Neural progenitor cell (in vitro differentiated cells): ENCODE data around the gene CDK5RAP2. TPM values are rescaled to one million over a fixed set of nuclear protein-coding genes. Genes with fewer than 3 reads are reported as not detected.

ENCODE experiments used
- DNase-seq: peaks from one replicate; pipeline ENCODE4 v3.0.0-alpha.2; 2016; ENCODE audit warnings: low spot score
- H2AFZ ChIP-seq: fragments of 200-600 bp; sonication (generic); replicated peaks from 2 replicates; pipeline ENCODE4 v1.6.1; 2016; ENCODE audit warnings: antibody characterized with exemption
- H3F3A ChIP-seq: fragments of 200-600 bp; sonication (generic); 2 replicates; pipeline ENCODE4 v1.6.1; 2016; ENCODE audit warnings: antibody characterized with exemption, low read depth
- H3K27ac ChIP-seq: fragments of 200-600 bp; sonication (generic); 2 replicates; pipeline ENCODE4 v1.5.1; 2016; ENCODE audit warnings: mild to moderate bottlenecking
- H3K27me3 ChIP-seq: fragments of 200-600 bp; sonication (generic); 2 replicates; pipeline ENCODE4 v1.6.1; 2016; ENCODE audit warnings: mild to moderate bottlenecking, moderate library complexity
- H3K36me3 ChIP-seq: fragments of 200-600 bp; sonication (generic); 2 replicates; pipeline ENCODE4 v1.5.1; 2016
- H3K4me1 ChIP-seq: fragments of 200-600 bp; sonication (generic); 2 replicates; pipeline ENCODE4 v1.6.1; 2016; ENCODE audit warnings: mixed run types
- H3K4me2 ChIP-seq: fragments of 200-600 bp; sonication (generic); 2 replicates; pipeline ENCODE4 v1.6.1; 2016
- H3K4me3 ChIP-seq: fragments of 200-600 bp; sonication (generic); 2 replicates; pipeline ENCODE4 v1.5.1; 2016
- H3K79me2 ChIP-seq: fragments of 200-600 bp; sonication (generic); 2 replicates; pipeline ENCODE4 v1.6.1; 2016; ENCODE audit warnings: low read depth
- H3K9ac ChIP-seq: fragments of 200-600 bp; sonication (generic); 2 replicates; pipeline ENCODE4 v1.6.1; 2016
- H3K9me3 ChIP-seq: fragments of 200-600 bp; sonication (generic); 2 replicates; pipeline ENCODE4 v1.5.1; 2016; ENCODE audit warnings: low read depth
- H4K20me1 ChIP-seq: fragments of 200-600 bp; sonication (generic); 2 replicates; pipeline ENCODE4 v1.6.1; 2016; ENCODE audit warnings: low read depth
- H3K27ac Mint-ChIP-seq: 3 replicates; pipeline ENCODE4 v1.8.0; 2021; ENCODE audit warnings: mixed read lengths
- H3K27me3 Mint-ChIP-seq: 2 replicates; pipeline ENCODE4 v1.8.0; 2022; ENCODE audit warnings: low read depth, mild to moderate bottlenecking, inconsistent platforms, moderate library complexity, mixed read lengths; ENCODE audit not compliant: insufficient read depth
- H3K36me3 Mint-ChIP-seq: 3 replicates; pipeline ENCODE4 v1.8.0; 2021; ENCODE audit warnings: mixed read lengths
- H3K4me1 Mint-ChIP-seq: 3 replicates; pipeline ENCODE4 v1.8.0; 2021; ENCODE audit warnings: mixed read lengths
- H3K4me3 Mint-ChIP-seq: 3 replicates; pipeline ENCODE4 v1.8.0; 2021; ENCODE audit warnings: mild to moderate bottlenecking, moderate library complexity, mixed read lengths
- H3K9me3 Mint-ChIP-seq: 3 replicates; pipeline ENCODE4 v1.8.0; 2020; ENCODE audit warnings: mixed read lengths
- EZH2 ChIP-seq: fragments of 200-600 bp; sonication (generic); IDR thresholded peaks from 2 replicates; pipeline ENCODE4 v1.6.1; 2017; ENCODE audit warnings: antibody characterized with exemption, mild to moderate bottlenecking, moderate library complexity
- EZH2phosphoT487 ChIP-seq: fragments of 200-600 bp; sonication (generic); IDR thresholded peaks from 2 replicates; pipeline ENCODE4 v1.6.1; 2017; ENCODE audit warnings: antibody characterized with exemption
- total RNA-seq: library from RNA; depleted of rRNA; stranded (reverse); fragments of >200 nt; gene quantifications from 2 replicates; pipeline ENCODE4 v1.2.3, GENCODE V29; 2015; ENCODE audit warnings: low replicate concordance
- TF ChIP-seq, protein P1 (sequence below): fragments of 200-600 bp; sonication (generic); IDR thresholded peaks from 2 replicates; pipeline ENCODE4 v1.5.1; 2017; ENCODE audit warnings: antibody characterized with exemption, mild to moderate bottlenecking

The CDK5RAP2 gene
- total RNA-seq, 1 donor from 2014 or later, result 62.5 TPM

DNA sequence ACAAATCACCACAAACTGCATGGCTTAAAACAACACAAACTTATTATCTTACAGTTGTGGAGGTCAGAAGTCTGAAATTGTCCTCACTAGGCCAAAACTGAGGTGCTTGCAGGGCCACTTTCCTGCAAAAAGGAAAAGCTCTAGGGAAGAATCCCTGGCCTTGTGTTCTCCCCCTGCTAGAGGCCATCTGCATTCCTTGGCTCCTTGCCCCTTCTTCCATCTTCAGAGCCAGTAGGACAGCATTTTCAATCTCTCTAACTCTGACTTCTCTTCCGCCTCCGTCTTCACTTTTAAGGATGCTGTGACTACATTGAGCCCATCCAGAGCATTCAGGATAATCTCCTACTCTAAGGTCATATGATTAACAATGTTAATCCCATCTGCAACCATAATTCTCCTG, 236.6 kb downstream of the CDK5RAP2 start:
- no peaks in the 10 kb centered on the region for H4K20me1 ChIP-seq
- H3K36me3 ChIP-seq, result no peaks in the 10 kb centered on the region
- no peaks in the 10 kb centered on the region for H3K36me3 Mint-ChIP-seq
- H3K27ac Mint-ChIP-seq, result no peak overlapping the region
- no peaks in the 10 kb centered on the region for H3K9me3 Mint-ChIP-seq
- H3K4me1 ChIP-seq, result no peaks in the 10 kb centered on the region
- TF ChIP-seq, protein P1, sequence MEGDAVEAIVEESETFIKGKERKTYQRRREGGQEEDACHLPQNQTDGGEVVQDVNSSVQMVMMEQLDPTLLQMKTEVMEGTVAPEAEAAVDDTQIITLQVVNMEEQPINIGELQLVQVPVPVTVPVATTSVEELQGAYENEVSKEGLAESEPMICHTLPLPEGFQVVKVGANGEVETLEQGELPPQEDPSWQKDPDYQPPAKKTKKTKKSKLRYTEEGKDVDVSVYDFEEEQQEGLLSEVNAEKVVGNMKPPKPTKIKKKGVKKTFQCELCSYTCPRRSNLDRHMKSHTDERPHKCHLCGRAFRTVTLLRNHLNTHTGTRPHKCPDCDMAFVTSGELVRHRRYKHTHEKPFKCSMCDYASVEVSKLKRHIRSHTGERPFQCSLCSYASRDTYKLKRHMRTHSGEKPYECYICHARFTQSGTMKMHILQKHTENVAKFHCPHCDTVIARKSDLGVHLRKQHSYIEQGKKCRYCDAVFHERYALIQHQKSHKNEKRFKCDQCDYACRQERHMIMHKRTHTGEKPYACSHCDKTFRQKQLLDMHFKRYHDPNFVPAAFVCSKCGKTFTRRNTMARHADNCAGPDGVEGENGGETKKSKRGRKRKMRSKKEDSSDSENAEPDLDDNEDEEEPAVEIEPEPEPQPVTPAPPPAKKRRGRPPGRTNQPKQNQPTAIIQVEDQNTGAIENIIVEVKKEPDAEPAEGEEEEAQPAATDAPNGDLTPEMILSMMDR, result no peak
- TF ChIP-seq EZH2phosphoT487 (no peak), EZH2 (no peak)
- no peak overlapping the region for H3K9ac ChIP-seq
- H2AFZ ChIP-seq, result no peak overlapping the region
- no peak overlapping the region for H3K4me3 ChIP-seq
- H3K27me3 Mint-ChIP-seq, result peaks cover 3% of the 10 kb centered on the region
- no peak for DNase-seq
- no peaks in the 10 kb centered on the region for H3F3A ChIP-seq
- H3K27me3 ChIP-seq, result no peaks in the 10 kb centered on the region
- H3K9me3 ChIP-seq, result no peaks in the 10 kb centered on the region
- H3K4me1 Mint-ChIP-seq, result no peaks in the 10 kb centered on the region
- H3K79me2 ChIP-seq, result no peaks in the 10 kb centered on the region
- H3K4me3 Mint-ChIP-seq, result no peak overlapping the region
- H3K4me2 ChIP-seq, result no peak overlapping the region
- H3K27ac ChIP-seq, result no peak overlapping the region

Other genes starting within 250 kb of the CDK5RAP2 start
- gene MEGF9, start 134.3 kb upstream of the CDK5RAP2 start, total RNA-seq, result 5.0 and 6.2 TPM in 2 replicates
- gene FBXW2, start 213.2 kb upstream of the CDK5RAP2 start, total RNA-seq, result 31.0 and 32.7 TPM in 2 replicates